ENCODE measurements around the gene NACAD.

DNA sequence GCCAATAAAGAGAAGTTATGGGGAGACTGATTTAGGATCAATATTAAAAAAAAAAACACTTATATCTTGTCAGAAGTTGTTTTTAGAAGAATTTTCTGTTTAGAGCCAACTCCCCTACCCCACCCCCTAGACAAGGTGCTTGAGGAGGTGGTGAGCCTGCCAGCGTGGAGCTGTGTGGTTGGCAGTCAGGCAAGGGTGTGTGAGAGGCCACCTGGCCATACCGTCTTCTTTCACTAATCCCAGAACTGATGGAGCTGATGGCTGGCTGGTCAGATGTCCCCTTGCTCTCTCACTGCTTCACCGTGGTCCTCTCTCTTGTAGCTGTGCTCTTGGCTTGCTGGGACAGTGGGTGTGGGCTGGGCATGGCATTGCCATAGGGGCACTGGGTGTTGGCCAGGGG lies 34.3 kb downstream of the NACAD start:
- TF ChIP-seq, protein P1, sequence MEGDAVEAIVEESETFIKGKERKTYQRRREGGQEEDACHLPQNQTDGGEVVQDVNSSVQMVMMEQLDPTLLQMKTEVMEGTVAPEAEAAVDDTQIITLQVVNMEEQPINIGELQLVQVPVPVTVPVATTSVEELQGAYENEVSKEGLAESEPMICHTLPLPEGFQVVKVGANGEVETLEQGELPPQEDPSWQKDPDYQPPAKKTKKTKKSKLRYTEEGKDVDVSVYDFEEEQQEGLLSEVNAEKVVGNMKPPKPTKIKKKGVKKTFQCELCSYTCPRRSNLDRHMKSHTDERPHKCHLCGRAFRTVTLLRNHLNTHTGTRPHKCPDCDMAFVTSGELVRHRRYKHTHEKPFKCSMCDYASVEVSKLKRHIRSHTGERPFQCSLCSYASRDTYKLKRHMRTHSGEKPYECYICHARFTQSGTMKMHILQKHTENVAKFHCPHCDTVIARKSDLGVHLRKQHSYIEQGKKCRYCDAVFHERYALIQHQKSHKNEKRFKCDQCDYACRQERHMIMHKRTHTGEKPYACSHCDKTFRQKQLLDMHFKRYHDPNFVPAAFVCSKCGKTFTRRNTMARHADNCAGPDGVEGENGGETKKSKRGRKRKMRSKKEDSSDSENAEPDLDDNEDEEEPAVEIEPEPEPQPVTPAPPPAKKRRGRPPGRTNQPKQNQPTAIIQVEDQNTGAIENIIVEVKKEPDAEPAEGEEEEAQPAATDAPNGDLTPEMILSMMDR (IDR thresholded peaks at IDR 0.05; ENCODE audit: insufficient read depth, low read length): no peak
- TF ChIP-seq POLR2AphosphoS5 (IDR thresholded peaks at IDR 0.05; ENCODE audit: low read depth): no peak
- TF ChIP-seq SPI1 (IDR thresholded peaks at IDR 0.05; ENCODE audit: borderline replicate concordance, low read depth): no peak
